Spleen (tissue), 11 donors: ENCODE measurements around the gene COL4A1. TPM values are rescaled to one million over a fixed set of nuclear protein-coding genes. Genes with fewer than 3 reads are reported as not detected.

Source experiments
- DNase-seq: peaks from one replicate; pipeline ENCODE4 v3.0.0-alpha.2; 2020
- H3K27ac ChIP-seq, 8 donors: fragments of 200-600 bp; sonication (generic) in 7 of 8; 1 replicate in 4 of 8; 2 replicates in 4 of 8; pipeline versions ENCODE4 v1.5.0 to v1.8.0; 2016 to 2021; ENCODE audit warnings: inconsistent platforms in 4 of 8, mild to moderate bottlenecking in 4 of 8, moderate library complexity in 1 of 8
- H3K27me3 ChIP-seq, 7 donors: fragments of 200-600 bp; sonication (generic) in 6 of 7; replicated peaks in 1 of 7; 1 replicate in 4 of 7; 2 replicates in 3 of 7; pipeline versions ENCODE4 v1.5.0 to v1.8.0; 2016 to 2021; ENCODE audit warnings: inconsistent platforms in 3 of 7, mild to moderate bottlenecking in 1 of 7
- H3K36me3 ChIP-seq, 6 donors: fragments of 200-600 bp; sonication (generic) in 5 of 6; 1 replicate in 4 of 6; 2 replicates in 2 of 6; pipeline versions ENCODE4 v1.5.0 to v1.8.0; 2016 to 2021; ENCODE audit warnings: inconsistent platforms in 2 of 6
- H3K4me1 ChIP-seq, 6 donors: fragments of 200-600 bp; sonication (generic) in 5 of 6; 1 replicate in 3 of 6; 2 replicates in 3 of 6; pipeline versions ENCODE4 v1.5.0 to v1.8.0; 2016 to 2021; ENCODE audit warnings: inconsistent platforms in 3 of 6
- H3K4me3 ChIP-seq, 8 donors: fragments of 200-600 bp; sonication (generic) in 7 of 8; 1 replicate in 4 of 8; 2 replicates in 4 of 8; pipeline versions ENCODE4 v1.5.0 to v1.8.0; 2016 to 2021; ENCODE audit warnings: inconsistent platforms in 4 of 8, mild to moderate bottlenecking in 4 of 8, moderate library complexity in 2 of 8
- H3K9me3 ChIP-seq, 8 donors: fragments of 200-600 bp; sonication (generic) in 7 of 8; 1 replicate in 4 of 8; 2 replicates in 4 of 8; pipeline versions ENCODE4 v1.5.0 to v1.8.0; 2016 to 2021; ENCODE audit warnings: inconsistent platforms in 4 of 8
- CTCF ChIP-seq, 11 experiments: fragments of 200-600 bp in 7 of 11; fragments of 450-650 bp in 4 of 11; sonication (generic) in 4 of 11; IDR thresholded peaks in 8 of 11; conservative IDR thresholded peaks in 3 of 11; 1 replicate in 7 of 11; 2 replicates in 4 of 11; pipeline versions ENCODE4 v1.4.0 to v1.8.0; 2016 to 2021; ENCODE audit warnings: antibody characterized with exemption in 11 of 11, inconsistent platforms in 4 of 11, mild to moderate bottlenecking in 1 of 11
- POLR2A ChIP-seq, 3 donors: fragments of 450-650 bp; IDR thresholded peaks; one replicate each; pipeline ENCODE4 v1.5.1; 2017; ENCODE audit warnings: antibody characterized with exemption in 3 of 3, mild to moderate bottlenecking in 1 of 3
- POLR2AphosphoS5 ChIP-seq, 3 donors: sonication (generic); formaldehyde crosslinking; IDR thresholded peaks; one replicate each; pipeline ENCODE4 v1.5.1; 2017; ENCODE audit warnings: antibody characterized with exemption in 3 of 3
- WGBS, 5 donors: extraction: QIAGEN DNeasy Blood & Tissue Kit in 3 of 5; methylation state at CpG; one replicate each; pipeline versions ENCODE4 v1.1.5 to v1.1.7; 2013 to 2018; 5-methylcytosine and 5-hydroxymethylcytosine counted together
- intact Hi-C: fragments of 100-400 bp; cut with DNase I; formaldehyde crosslinking; loops from one replicate; pipeline ENCODE4 v1.15.0; 2023; ENCODE audit warnings: low total_unique reads
- polyA plus RNA-seq, 3 donors: library from polyadenylated mRNA; stranded (reverse); fragments of 200-250 nt; gene quantifications; one replicate each; pipeline ENCODE4 v1.2.1, GENCODE V29; 2013
- total RNA-seq, 7 donors: library from RNA; depleted of rRNA in 3 of 7; stranded (reverse); fragments of >200 nt in 3 of 7; fragmentation: NEBNext Ultra II Directional in 4 of 7; extraction: Animal tissue kit (Norgen Biotek cat#: 25700) in 4 of 7; gene quantifications; one replicate each; pipeline versions ENCODE4 v1.1.0 to v1.2.1, GENCODE V29; 2016 to 2021
- donor health status: healthy with polysubstance abuse.
- donor health status: DM: no; HTN: no; CAD: no; lungs with moderate emphysema.
- donor health status: DM: no; HTN: no; CAD: no.
- donor health status: Bipolar disorder and iron deficiency.
- donor health status: healthy.
- donor health status: DM: no; HTN: no; CAD: no.
- donor health status: DM: yes; HTN: yes; CAD: no.

The COL4A1 gene
- total and polyA plus RNA-seq, 10 donors = 37.9 to 959 (median 340) TPM

GRCh38 chr13:110133425-110134235 lies 173.3 kb downstream of the COL4A1 start:
- peaks cover 4 to 22% (median 15%) of the 10 kb centered on the region in 6 donors for H3K4me1 ChIP-seq
- no peak for DNase-seq
- intact Hi-C loops = no loop called here
- no peak overlapping the region for H3K27ac ChIP-seq
- no peak for TF ChIP-seq POLR2A (IDR thresholded peaks at IDR 0.05)
- TF ChIP-seq CTCF (IDR thresholded peaks at IDR 0.05 in 8 of 11, conservative IDR thresholded peaks at IDR 0.05 in 3 of 11) = no peak
- no peak for TF ChIP-seq POLR2AphosphoS5 (IDR thresholded peaks at IDR 0.05)
- no peaks in the 10 kb centered on the region for H3K9me3 ChIP-seq
- H3K4me3 ChIP-seq = no peak overlapping the region
- H3K27me3 ChIP-seq = peaks cover 0 to 23% (median 0%) of the 10 kb centered on the region in 7 donors
- 80 to 91% (median 89%) methylated on average over 8 to 10 of the region's 10 CpGs for WGBS, 5 donors
- H3K36me3 ChIP-seq = no peaks in the 10 kb centered on the region

GRCh38 chr13:110132225-110132982 lies 174.6 kb downstream of the COL4A1 start:
- WGBS, 5 donors = 78 to 89% (median 83%) methylated on average over 16 of the region's 16 CpGs

GRCh38 chr13:110131424-110131823 lies 175.5 kb downstream of the COL4A1 start:
- Histone ChIP-seq H3K4me3 (no peak overlapping the region), H3K27me3 (peaks cover 0 to 3% (median 0%) of the 10 kb centered on the region in 7 donors), H3K27ac (no peak overlapping the region), H3K4me1 (peaks cover 0 to 14% (median 8%) of the 10 kb centered on the region in 6 donors), H3K9me3 (no peaks in the 10 kb centered on the region), H3K36me3 (no peaks in the 10 kb centered on the region)
- no peak for TF ChIP-seq POLR2A (IDR thresholded peaks at IDR 0.05)
- TF ChIP-seq POLR2AphosphoS5 (IDR thresholded peaks at IDR 0.05) = no peak
- TF ChIP-seq CTCF (IDR thresholded peaks at IDR 0.05 in 8 of 11, conservative IDR thresholded peaks at IDR 0.05 in 3 of 11) = no peak
- 85 to 92% (median 90%) methylated on average over 7 to 11 of the region's 11 CpGs for WGBS, 5 donors
- no peak for DNase-seq
- intact Hi-C loops = no loop called here

More at GRCh38 chr13:110132225-110132982, 174.6 kb downstream of the COL4A1 start:
- TF ChIP-seq POLR2A (IDR thresholded peaks at IDR 0.05) = no peak
- Histone ChIP-seq H3K27me3 (peaks cover 0 to 11% (median 0%) of the 10 kb centered on the region in 7 donors), H3K9me3 (no peaks in the 10 kb centered on the region), H3K4me3 (no peak overlapping the region), H3K27ac (no peak overlapping the region), H3K4me1 (peaks cover under 1 to 14% (median 5%) of the 10 kb centered on the region in 6 donors), H3K36me3 (no peaks in the 10 kb centered on the region)
- DNase-seq = no peak
- intact Hi-C loops = no loop called here

- Histone ChIP-seq H3K4me1 (peaks cover 6 to 23% (median 16%) of the 10 kb centered on the region in 6 donors), H3K9me3 (no peaks in the 10 kb centered on the region), H3K4me3 (no peak overlapping the region), H3K27me3 (peaks cover 0 to 3% (median 0%) of the 10 kb centered on the region in 7 donors), H3K36me3 (no peaks in the 10 kb centered on the region), H3K27ac (no peak overlapping the region)
- DNase-seq = no peak
- TF ChIP-seq POLR2AphosphoS5 (IDR thresholded peaks at IDR 0.05) (no peak), POLR2A (IDR thresholded peaks at IDR 0.05) (no peak), CTCF (IDR thresholded peaks at IDR 0.05 in 8 of 11, conservative IDR thresholded peaks at IDR 0.05 in 3 of 11) (no peak)
- intact Hi-C loops = no loop called here
- WGBS, 5 donors = 77 to 92% (median 90%) methylated on average over 3 of the region's 3 CpGs
Observed at GRCh38 chr13:110130431-110130830, 176.5 kb downstream of the COL4A1 start.
